HL-60/S4 treated with phorbol 12-myristate 13-acetate at 8.2 ng/mL for 4 days and 3 days (cell line): ENCODE results near the gene CGB5.

Experiments used
- in situ Hi-C: fragments of 300-500 bp; cut with MboI; formaldehyde crosslinking; loops from 2 replicates; pipeline ENCODE4 v1.15.0; 2022; ENCODE audit warnings: low sequenced_read_pairs

The CGB5 gene

DNA sequence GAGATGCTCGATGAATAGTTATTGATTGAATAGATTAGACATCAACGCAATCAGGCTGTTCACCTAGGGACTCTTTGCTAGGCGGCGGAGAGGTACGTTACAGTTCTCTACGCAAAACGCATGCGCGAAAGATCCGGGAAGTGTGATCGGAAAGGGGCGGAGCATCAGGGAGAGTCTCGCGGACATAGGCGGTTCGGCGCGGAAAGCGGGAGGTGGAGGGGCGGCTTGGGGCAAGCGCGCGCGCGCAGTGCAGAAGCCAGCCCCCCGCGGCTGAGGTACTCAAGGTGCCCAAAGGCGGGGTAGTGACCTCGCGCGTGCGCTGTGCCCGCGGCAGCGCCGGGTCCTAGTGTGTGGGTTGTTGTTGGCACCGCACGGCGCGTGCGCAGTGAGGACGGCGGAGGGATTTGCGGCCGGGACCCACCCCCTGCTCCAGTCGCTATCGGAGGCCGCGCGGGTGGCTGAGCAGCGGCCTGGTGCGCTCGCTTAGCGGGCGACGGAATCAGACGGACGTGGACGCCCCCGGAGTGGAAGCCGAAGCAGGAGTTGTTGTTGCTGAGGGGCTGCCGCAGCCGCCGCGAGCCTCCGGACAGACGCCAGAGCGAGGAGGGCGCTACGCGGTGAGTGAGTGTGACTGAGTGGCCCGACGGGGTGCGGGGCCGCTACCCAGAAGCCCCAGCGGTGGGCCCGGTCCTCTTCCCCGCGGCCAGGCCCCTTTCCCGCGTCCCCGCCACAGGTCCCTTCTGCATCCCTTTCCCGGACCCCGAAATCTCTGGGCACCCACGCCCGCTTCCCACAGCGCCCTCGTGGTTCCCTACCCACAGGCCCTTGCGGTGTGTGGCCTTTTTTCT, 41.6 kb downstream of the CGB5 start, which contains the start of gene SNRNP70:
Gene SNRNP70 (plus strand): TSS at position 432 of the 848 bp plus-strand sequence. CDS start 964 bp downstream, outside the sequence.
- in situ Hi-C loops = no loop called here

DNA sequence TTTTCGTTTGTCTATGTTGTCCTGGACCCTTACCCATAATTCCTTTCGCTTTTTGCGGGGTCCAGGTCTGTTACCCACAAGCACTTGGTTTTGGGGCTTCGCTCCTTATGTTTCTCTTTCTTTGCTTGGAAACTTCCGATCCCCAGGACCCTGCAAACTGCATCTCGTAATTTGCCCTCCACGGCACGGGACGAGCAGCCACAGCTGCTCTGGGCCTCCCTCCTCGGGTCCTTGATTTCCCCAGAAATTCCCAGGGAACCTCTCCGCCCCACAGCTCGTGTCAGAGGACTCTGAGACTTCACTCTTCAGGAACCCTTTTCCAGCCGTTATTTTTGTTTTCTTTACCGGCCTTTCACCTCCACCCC, 42.2 kb downstream of the CGB5 start:
- in situ Hi-C loops = no loop called here

DNA sequence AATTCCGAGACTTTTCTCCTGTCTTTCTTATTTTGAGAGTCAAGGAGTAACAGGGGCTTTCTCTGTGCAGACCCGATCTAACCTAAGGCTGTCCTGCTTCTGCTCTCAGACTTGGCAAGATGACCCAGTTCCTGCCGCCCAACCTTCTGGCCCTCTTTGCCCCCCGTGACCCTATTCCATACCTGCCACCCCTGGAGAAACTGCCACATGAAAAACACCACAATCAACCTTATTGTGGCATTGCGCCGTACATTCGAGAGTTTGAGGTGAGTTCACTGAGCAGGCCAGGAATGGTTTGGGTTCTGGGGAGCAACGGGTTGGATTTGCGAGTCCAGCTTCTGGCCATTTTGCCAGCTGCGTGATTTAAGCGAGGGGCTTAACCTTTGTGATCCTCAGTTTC, 42.6 kb downstream of the CGB5 start:
- in situ Hi-C loops = no loop called here

DNA sequence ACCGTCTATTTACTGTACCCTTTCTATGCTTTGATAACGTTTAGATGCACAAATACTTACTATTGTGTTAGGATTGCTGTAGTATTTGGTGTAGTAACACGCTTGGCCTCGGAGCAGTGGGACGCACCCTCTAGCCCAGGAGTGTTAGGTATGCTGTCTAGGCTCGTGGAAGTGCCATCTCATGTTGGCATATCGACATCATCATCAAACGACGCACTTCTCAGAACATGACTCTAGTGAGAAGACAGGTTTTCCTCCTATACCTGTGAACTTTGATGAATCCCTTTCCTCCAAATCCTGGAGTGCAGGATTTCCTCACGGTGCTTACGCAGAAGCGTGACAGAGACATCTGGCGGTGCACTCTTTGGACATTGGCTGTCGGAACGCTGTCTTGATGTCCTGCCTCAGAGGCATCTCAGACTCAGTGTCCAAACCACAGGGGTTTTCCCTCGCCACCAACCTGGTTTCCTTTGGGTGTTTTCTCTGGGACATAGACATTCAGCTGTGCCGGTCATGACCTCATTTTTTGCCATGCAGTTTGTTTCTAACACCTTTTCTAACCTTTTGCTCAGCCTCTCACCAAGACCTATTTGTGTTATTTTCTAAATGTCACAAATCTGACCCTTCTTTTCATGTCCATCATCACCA, 47.9 kb downstream of the CGB5 start:
- in situ Hi-C loops = no loop called here

- in situ Hi-C loops = no loop called here
Measured at GRCh38 chr19:49092686-49093085, 49.0 kb downstream of the CGB5 start.
